ENCODE measurements around the gene DCTD.

DNA sequence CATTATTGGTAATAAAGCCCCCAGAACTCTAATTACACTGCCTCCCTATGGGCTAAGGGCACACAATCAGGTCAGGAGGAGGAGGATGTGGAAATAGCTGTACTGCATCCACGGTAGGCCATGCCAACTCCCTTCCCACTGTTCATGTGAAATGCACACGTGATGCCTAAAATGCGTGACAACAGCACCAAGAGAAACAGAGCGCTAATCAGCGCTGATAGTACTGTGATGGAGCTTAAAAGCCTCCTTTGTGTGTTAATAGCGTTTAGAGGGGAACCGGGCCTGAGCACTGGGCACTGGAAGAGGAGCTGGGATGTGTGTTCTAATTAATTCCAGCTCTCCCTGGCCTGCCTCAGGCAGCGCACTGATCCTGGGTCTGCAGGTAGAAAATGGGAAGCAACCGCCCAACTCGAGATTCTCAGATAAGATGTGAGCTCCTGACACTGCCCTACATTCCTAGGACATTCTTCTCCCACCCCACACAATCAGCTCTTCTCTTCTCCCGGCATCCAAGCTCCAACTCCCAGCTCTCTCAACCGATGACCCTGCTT lies 12.9 kb downstream of the DCTD start:
- TF ChIP-seq, protein P1, sequence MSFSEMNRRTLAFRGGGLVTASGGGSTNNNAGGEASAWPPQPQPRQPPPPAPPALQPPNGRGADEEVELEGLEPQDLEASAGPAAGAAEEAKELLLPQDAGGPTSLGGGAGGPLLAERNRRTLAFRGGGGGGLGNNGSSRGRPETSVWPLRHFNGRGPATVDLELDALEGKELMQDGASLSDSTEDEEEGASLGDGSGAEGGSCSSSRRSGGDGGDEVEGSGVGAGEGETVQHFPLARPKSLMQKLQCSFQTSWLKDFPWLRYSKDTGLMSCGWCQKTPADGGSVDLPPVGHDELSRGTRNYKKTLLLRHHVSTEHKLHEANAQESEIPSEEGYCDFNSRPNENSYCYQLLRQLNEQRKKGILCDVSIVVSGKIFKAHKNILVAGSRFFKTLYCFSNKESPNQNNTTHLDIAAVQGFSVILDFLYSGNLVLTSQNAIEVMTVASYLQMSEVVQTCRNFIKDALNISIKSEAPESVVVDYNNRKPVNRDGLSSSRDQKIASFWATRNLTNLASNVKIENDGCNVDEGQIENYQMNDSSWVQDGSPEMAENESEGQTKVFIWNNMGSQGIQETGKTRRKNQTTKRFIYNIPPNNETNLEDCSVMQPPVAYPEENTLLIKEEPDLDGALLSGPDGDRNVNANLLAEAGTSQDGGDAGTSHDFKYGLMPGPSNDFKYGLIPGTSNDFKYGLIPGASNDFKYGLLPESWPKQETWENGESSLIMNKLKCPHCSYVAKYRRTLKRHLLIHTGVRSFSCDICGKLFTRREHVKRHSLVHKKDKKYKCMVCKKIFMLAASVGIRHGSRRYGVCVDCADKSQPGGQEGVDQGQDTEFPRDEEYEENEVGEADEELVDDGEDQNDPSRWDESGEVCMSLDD (tag by site-specific recombination; IDR thresholded peaks at IDR 0.05): no peak
- no peak for TF ChIP-seq ZNF830 (tag by site-specific recombination; IDR thresholded peaks at IDR 0.05; ENCODE audit: low read depth)
- TF ChIP-seq MZF1 (tag by site-specific recombination; IDR thresholded peaks at IDR 0.05; ENCODE audit: borderline replicate concordance): no peak
- no peak for TF ChIP-seq ZNF561 (tag by site-specific recombination; IDR thresholded peaks at IDR 0.05; ENCODE audit: borderline replicate concordance)
- TF ChIP-seq, protein P2, sequence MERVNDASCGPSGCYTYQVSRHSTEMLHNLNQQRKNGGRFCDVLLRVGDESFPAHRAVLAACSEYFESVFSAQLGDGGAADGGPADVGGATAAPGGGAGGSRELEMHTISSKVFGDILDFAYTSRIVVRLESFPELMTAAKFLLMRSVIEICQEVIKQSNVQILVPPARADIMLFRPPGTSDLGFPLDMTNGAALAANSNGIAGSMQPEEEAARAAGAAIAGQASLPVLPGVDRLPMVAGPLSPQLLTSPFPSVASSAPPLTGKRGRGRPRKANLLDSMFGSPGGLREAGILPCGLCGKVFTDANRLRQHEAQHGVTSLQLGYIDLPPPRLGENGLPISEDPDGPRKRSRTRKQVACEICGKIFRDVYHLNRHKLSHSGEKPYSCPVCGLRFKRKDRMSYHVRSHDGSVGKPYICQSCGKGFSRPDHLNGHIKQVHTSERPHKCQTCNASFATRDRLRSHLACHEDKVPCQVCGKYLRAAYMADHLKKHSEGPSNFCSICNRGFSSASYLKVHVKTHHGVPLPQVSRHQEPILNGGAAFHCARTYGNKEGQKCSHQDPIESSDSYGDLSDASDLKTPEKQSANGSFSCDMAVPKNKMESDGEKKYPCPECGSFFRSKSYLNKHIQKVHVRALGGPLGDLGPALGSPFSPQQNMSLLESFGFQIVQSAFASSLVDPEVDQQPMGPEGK (tag by site-specific recombination; IDR thresholded peaks at IDR 0.05): no peak
- TF ChIP-seq, protein P3, sequence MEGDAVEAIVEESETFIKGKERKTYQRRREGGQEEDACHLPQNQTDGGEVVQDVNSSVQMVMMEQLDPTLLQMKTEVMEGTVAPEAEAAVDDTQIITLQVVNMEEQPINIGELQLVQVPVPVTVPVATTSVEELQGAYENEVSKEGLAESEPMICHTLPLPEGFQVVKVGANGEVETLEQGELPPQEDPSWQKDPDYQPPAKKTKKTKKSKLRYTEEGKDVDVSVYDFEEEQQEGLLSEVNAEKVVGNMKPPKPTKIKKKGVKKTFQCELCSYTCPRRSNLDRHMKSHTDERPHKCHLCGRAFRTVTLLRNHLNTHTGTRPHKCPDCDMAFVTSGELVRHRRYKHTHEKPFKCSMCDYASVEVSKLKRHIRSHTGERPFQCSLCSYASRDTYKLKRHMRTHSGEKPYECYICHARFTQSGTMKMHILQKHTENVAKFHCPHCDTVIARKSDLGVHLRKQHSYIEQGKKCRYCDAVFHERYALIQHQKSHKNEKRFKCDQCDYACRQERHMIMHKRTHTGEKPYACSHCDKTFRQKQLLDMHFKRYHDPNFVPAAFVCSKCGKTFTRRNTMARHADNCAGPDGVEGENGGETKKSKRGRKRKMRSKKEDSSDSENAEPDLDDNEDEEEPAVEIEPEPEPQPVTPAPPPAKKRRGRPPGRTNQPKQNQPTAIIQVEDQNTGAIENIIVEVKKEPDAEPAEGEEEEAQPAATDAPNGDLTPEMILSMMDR (tag by site-specific recombination; IDR thresholded peaks at IDR 0.05): no peak
- no peak for TF ChIP-seq ZBTB1 (tag by site-specific recombination; IDR thresholded peaks at IDR 0.05)
- TF ChIP-seq ZNF529 (tag by site-specific recombination; IDR thresholded peaks at IDR 0.05; ENCODE audit: insufficient replicate concordance): no peak
- TF ChIP-seq SALL2 (tag by site-specific recombination; IDR thresholded peaks at IDR 0.05; ENCODE audit: borderline replicate concordance): no peak
- no peak for TF ChIP-seq ZNF274 (IDR thresholded peaks at IDR 0.05; ENCODE audit: low read length)
- TF ChIP-seq ZNF274 (tag by site-specific recombination; IDR thresholded peaks at IDR 0.05; ENCODE audit: borderline replicate concordance): no peak
- no peak for TF ChIP-seq ZNF121 (tag by site-specific recombination; IDR thresholded peaks at IDR 0.05)
- no peak for TF ChIP-seq YY1 (tag by site-specific recombination; IDR thresholded peaks at IDR 0.05)
